A673 (cell line): ENCODE data around the gene PILRB.

ENCODE experiments used
- EZH2 ChIP-seq: fragments of 200-600 bp; sonication (generic); IDR thresholded peaks from 2 replicates; pipeline ENCODE4 v1.6.1; 2017; ENCODE audit warnings: borderline replicate concordance, low read depth, mild to moderate bottlenecking, mixed read lengths, antibody characterized with exemption, low read length; ENCODE audit not compliant: poor library complexity, severe bottlenecking
- TF ChIP-seq, protein P1 (sequence below): fragments of 300-800, 200-600 bp; sonication (generic); conservative IDR thresholded peaks from 2 replicates; pipeline ENCODE4 v1.5.1; 2017; ENCODE audit warnings: low read depth, mild to moderate bottlenecking, antibody characterized with exemption, low read length, moderate library complexity, mixed read lengths

DNA sequence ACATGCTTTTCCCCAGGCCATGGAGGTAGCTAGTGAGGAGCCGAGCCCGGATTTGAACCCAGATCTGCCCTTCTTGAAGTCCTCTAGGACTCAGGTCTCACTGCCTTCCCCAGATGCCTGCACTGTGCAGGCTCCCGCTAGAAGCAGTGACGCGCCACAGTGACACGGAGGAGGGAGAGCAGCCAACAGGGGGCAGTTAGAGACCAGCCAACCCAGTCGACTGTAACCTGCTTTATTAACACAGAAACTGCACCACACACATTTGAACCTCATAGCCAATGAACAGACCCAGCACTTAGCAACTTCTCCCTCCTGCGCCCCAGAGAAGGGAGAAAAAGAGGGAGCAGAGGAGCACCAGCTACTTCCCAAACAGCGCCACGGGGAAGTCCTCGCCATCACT is 42.7 kb downstream of the PILRB start:
- TF ChIP-seq, protein P1, sequence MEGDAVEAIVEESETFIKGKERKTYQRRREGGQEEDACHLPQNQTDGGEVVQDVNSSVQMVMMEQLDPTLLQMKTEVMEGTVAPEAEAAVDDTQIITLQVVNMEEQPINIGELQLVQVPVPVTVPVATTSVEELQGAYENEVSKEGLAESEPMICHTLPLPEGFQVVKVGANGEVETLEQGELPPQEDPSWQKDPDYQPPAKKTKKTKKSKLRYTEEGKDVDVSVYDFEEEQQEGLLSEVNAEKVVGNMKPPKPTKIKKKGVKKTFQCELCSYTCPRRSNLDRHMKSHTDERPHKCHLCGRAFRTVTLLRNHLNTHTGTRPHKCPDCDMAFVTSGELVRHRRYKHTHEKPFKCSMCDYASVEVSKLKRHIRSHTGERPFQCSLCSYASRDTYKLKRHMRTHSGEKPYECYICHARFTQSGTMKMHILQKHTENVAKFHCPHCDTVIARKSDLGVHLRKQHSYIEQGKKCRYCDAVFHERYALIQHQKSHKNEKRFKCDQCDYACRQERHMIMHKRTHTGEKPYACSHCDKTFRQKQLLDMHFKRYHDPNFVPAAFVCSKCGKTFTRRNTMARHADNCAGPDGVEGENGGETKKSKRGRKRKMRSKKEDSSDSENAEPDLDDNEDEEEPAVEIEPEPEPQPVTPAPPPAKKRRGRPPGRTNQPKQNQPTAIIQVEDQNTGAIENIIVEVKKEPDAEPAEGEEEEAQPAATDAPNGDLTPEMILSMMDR: peak; percentile 49
- no peak for TF ChIP-seq EZH2
